Fibroblast of gingiva (primary cell): ENCODE results near the gene PIK3R3.
"Not testable (repeated sequence)": the region's sequence is repeated elsewhere in the genome, so short reads cannot be mapped to it uniquely, and the experiment has no call there.

Experiments
- DNase-seq: peaks from one replicate; pipeline ENCODE4 v3.0.0-alpha.2; 2011; ENCODE audit warnings: low read depth

The PIK3R3 gene

GRCh38 chr1:46102769-46103476 is 29.5 kb downstream of the PIK3R3 start:
- peak; percentile 42 for DNase-seq

- no peak for DNase-seq
Observed at GRCh38 chr1:46099215-46099614, 33.2 kb downstream of the PIK3R3 start.

GRCh38 chr1:46098027-46098712 is 34.3 kb downstream of the PIK3R3 start:
- peak; percentile 14 for DNase-seq

- no peak for DNase-seq
Observed at GRCh38 chr1:46097149-46097472, 35.3 kb downstream of the PIK3R3 start.

- no peak for DNase-seq
Observed at GRCh38 chr1:46096269-46097148, 35.9 kb downstream of the PIK3R3 start.

GRCh38 chr1:46095110-46095509 is 37.3 kb downstream of the PIK3R3 start:
- DNase-seq: not testable (repeated sequence)

GRCh38 chr1:46094471-46095005 is 37.9 kb downstream of the PIK3R3 start:
- DNase-seq: peak; percentile 40

GRCh38 chr1:46093832-46094231 is 38.6 kb downstream of the PIK3R3 start:
- not testable (repeated sequence) for DNase-seq

GRCh38 chr1:46087891-46088290 is 44.5 kb downstream of the PIK3R3 start:
- DNase-seq: peak; percentile 75

GRCh38 chr1:46086576-46086975 is 45.9 kb downstream of the PIK3R3 start:
- DNase-seq: no peak

- peak; percentile 26 for DNase-seq
Observed at GRCh38 chr1:46084553-46085451, 47.6 kb downstream of the PIK3R3 start.

- DNase-seq: no peak
Observed at GRCh38 chr1:46083579-46083978, 48.9 kb downstream of the PIK3R3 start.

GRCh38 chr1:46081619-46082018 is 50.8 kb downstream of the PIK3R3 start:
- no peak for DNase-seq

- no peak for DNase-seq
Observed at GRCh38 chr1:46081206-46081605, 51.2 kb downstream of the PIK3R3 start.

GRCh38 chr1:46080257-46080656 is 52.2 kb downstream of the PIK3R3 start:
- DNase-seq: no peak

GRCh38 chr1:46077644-46078043 is 54.8 kb downstream of the PIK3R3 start:
- DNase-seq: peak; percentile 43

- DNase-seq: no peak
Observed at GRCh38 chr1:46076343-46076742, 56.1 kb downstream of the PIK3R3 start.

GRCh38 chr1:46072975-46073374 is 59.5 kb downstream of the PIK3R3 start:
- no peak for DNase-seq

GRCh38 chr1:46070164-46070814 is 62.1 kb downstream of the PIK3R3 start:
- no peak for DNase-seq

- no peak for DNase-seq
Observed at GRCh38 chr1:46068525-46068924, 63.9 kb downstream of the PIK3R3 start.

GRCh38 chr1:46067652-46068051 is 64.8 kb downstream of the PIK3R3 start:
- DNase-seq: no peak
